MCF 10A (cell line): ENCODE measurements around the gene CCDC86. TPM values are rescaled to one million over a fixed set of nuclear protein-coding genes. Genes with fewer than 3 reads are reported as not detected.

Source experiments
- BruUV-seq: library from RNA; stranded (reverse); fragments of 400-500 nt; replicated peaks from 2 replicates; lab custom pipeline; 2021; lab: Mats Ljungman, UMichigan
- CTCF ChIA-PET: fragments of 300-600 bp; sonication (Branson Sonifier 250); formaldehyde crosslinking; extraction: SDS; loops from one replicate; lab custom pipeline; 2021; ENCODE audit warnings: antibody characterized with exemption, inconsistent platforms; lab: Yijun Ruan, JAX
- POLR2A ChIA-PET: fragments of 300-600, 350-650 bp; sonication (Branson Sonifier 250); formaldehyde crosslinking; extraction: SDS; loops from one replicate; lab custom pipeline; 2020; ENCODE audit warnings: antibody characterized with exemption, inconsistent platforms; lab: Yijun Ruan, JAX
- DNase-seq: peaks from one replicate; pipeline ENCODE4 v3.0.0-alpha.2; 2018; ENCODE audit not compliant: unreplicated experiment
- H3K27ac Mint-ChIP-seq: one replicate; pipeline ENCODE4 v1.8.0; 2022; ENCODE audit warnings: mild to moderate bottlenecking, low read depth, mixed read lengths; ENCODE audit not compliant: unreplicated experiment
- H3K27me3 Mint-ChIP-seq: one replicate; pipeline ENCODE4 v1.8.0; 2022; ENCODE audit warnings: mixed read lengths; ENCODE audit not compliant: insufficient read depth, unreplicated experiment
- H3K36me3 Mint-ChIP-seq: one replicate; pipeline ENCODE4 v1.8.0; 2022; ENCODE audit warnings: mild to moderate bottlenecking, moderate library complexity, mixed read lengths; ENCODE audit not compliant: insufficient read depth, unreplicated experiment
- H3K4me1 Mint-ChIP-seq: one replicate; pipeline ENCODE4 v1.8.0; 2022; ENCODE audit warnings: mixed read lengths; ENCODE audit not compliant: insufficient read depth, unreplicated experiment
- H3K4me3 Mint-ChIP-seq: one replicate; pipeline ENCODE4 v1.8.0; 2022; ENCODE audit warnings: mild to moderate bottlenecking, moderate library complexity, mixed read lengths; ENCODE audit not compliant: unreplicated experiment
- H3K9me3 Mint-ChIP-seq: one replicate; pipeline ENCODE4 v1.8.0; 2022; ENCODE audit warnings: mixed read lengths; ENCODE audit not compliant: unreplicated experiment
- intact Hi-C: fragments of 100-400 bp; cut with micrococcal nuclease; formaldehyde crosslinking; loops from 2 replicates; pipeline ENCODE4 v1.14.1; 2022
- total RNA-seq: library from RNA; stranded (reverse); gene quantifications from 2 replicates; pipeline ENCODE4 v1.2.3, GENCODE V29; 2022
- TF ChIP-seq, protein P1 (sequence below): fragments of 200-600 bp; IDR thresholded peaks from one replicate; pipeline ENCODE4 v1.8.0; 2022; ENCODE audit warnings: antibody characterized with exemption, mild to moderate bottlenecking; ENCODE audit not compliant: unreplicated experiment

Gene CCDC86
- total RNA-seq, 1 experiment from 2014 or later = 57.8 TPM

GRCh38 chr11:60813324-60813723 is 28.6 kb upstream of the CCDC86 start:
- CTCF ChIA-PET = interaction anchor here (2.0 kb wide), 1 partner anchor 17 kb away, joined by 10 read pairs; no protein-coding TSS in a partner anchor
- H3K27ac Mint-ChIP-seq = no peak overlapping the region
- no peak for DNase-seq
- TF ChIP-seq, protein P1, sequence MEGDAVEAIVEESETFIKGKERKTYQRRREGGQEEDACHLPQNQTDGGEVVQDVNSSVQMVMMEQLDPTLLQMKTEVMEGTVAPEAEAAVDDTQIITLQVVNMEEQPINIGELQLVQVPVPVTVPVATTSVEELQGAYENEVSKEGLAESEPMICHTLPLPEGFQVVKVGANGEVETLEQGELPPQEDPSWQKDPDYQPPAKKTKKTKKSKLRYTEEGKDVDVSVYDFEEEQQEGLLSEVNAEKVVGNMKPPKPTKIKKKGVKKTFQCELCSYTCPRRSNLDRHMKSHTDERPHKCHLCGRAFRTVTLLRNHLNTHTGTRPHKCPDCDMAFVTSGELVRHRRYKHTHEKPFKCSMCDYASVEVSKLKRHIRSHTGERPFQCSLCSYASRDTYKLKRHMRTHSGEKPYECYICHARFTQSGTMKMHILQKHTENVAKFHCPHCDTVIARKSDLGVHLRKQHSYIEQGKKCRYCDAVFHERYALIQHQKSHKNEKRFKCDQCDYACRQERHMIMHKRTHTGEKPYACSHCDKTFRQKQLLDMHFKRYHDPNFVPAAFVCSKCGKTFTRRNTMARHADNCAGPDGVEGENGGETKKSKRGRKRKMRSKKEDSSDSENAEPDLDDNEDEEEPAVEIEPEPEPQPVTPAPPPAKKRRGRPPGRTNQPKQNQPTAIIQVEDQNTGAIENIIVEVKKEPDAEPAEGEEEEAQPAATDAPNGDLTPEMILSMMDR = no peak
- no peaks in the 10 kb centered on the region for H3K36me3 Mint-ChIP-seq
- no peaks in the 10 kb centered on the region for H3K4me1 Mint-ChIP-seq
- no TSS peak for BruUV-seq
- intact Hi-C loops = no loop called here
- no peaks in the 10 kb centered on the region for H3K9me3 Mint-ChIP-seq
- H3K27me3 Mint-ChIP-seq = peaks cover 9% of the 10 kb centered on the region
- POLR2A ChIA-PET = no interaction called here
- H3K4me3 Mint-ChIP-seq = no peak overlapping the region

DNA sequence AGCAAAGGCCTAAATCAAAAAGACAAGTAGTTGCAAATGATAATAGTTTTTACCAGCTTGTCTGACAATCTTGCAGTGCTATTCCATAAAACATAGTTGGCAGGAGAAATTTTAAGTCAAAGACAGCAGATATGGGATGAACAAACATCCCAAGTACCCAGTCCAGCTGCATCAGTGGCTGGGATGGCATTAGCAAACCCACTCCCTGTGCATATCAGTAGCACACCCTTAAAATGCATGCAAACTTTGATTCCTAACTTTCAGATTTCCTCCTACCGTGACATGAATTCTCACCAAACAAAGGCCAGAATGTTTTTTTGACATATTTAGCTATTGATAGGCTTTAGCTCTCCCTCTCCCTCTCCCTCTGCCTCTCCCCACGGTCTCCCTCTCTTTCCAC is 27.8 kb upstream of the CCDC86 start:
- ChIA-PET POLR2A (no interaction called here), CTCF (interaction anchor here (2.0 kb wide), 1 partner anchor 16 kb away, joined by 10 read pairs; no protein-coding TSS in a partner anchor)
- no peak overlapping the region for H3K27ac Mint-ChIP-seq
- no TSS peak for BruUV-seq
- no peak overlapping the region for H3K4me3 Mint-ChIP-seq
- peaks cover 9% of the 10 kb centered on the region for H3K27me3 Mint-ChIP-seq
- no peaks in the 10 kb centered on the region for H3K9me3 Mint-ChIP-seq
- TF ChIP-seq, protein P1 = no peak
- DNase-seq = no peak
- no peaks in the 10 kb centered on the region for H3K4me1 Mint-ChIP-seq
- intact Hi-C loops = no loop called here
- H3K36me3 Mint-ChIP-seq = no peaks in the 10 kb centered on the region

GRCh38 chr11:60816590-60817157 is 25.2 kb upstream of the CCDC86 start:
- H3K27me3 Mint-ChIP-seq = no peaks in the 10 kb centered on the region
- no peaks in the 10 kb centered on the region for H3K36me3 Mint-ChIP-seq
- CTCF ChIA-PET = interaction anchor here (1.2 kb wide), 1 partner anchor 71 kb away, joined by 3 read pairs; no protein-coding TSS in a partner anchor
- intact Hi-C loops = no loop called here
- POLR2A ChIA-PET = no interaction called here
- no peak for DNase-seq
- no peaks in the 10 kb centered on the region for H3K9me3 Mint-ChIP-seq
- no peak overlapping the region for H3K27ac Mint-ChIP-seq
- TF ChIP-seq, protein P1 = no peak
- no peak overlapping the region for H3K4me3 Mint-ChIP-seq
- no TSS peak for BruUV-seq
- no peaks in the 10 kb centered on the region for H3K4me1 Mint-ChIP-seq

- no peaks in the 10 kb centered on the region for H3K4me1 Mint-ChIP-seq
- TF ChIP-seq, protein P1 = no peak
- ChIA-PET POLR2A (no interaction called here), CTCF (interaction anchor here (1.2 to 5.3 kb wide), 2 partner anchors 13 to 70 kb away, joined by 3 to 26 read pairs; no protein-coding TSS in a partner anchor)
- H3K9me3 Mint-ChIP-seq = no peaks in the 10 kb centered on the region
- no peak overlapping the region for H3K27ac Mint-ChIP-seq
- H3K4me3 Mint-ChIP-seq = no peak overlapping the region
- no peak for DNase-seq
- intact Hi-C loops = no loop called here
- no peaks in the 10 kb centered on the region for H3K27me3 Mint-ChIP-seq
- BruUV-seq = no TSS peak
- H3K36me3 Mint-ChIP-seq = no peaks in the 10 kb centered on the region
Observed at GRCh38 chr11:60818057-60818456, 23.9 kb upstream of the CCDC86 start.
